Measurements from ENCODE around the gene DCUN1D2. TPM values are rescaled to one million over a fixed set of nuclear protein-coding genes. Genes with fewer than 3 reads are reported as not detected.

DCUN1D2 gene
- total RNA-seq, 6 donors from 2014 or later: 10.1 to 53.4 (median 26.5) TPM

DNA sequence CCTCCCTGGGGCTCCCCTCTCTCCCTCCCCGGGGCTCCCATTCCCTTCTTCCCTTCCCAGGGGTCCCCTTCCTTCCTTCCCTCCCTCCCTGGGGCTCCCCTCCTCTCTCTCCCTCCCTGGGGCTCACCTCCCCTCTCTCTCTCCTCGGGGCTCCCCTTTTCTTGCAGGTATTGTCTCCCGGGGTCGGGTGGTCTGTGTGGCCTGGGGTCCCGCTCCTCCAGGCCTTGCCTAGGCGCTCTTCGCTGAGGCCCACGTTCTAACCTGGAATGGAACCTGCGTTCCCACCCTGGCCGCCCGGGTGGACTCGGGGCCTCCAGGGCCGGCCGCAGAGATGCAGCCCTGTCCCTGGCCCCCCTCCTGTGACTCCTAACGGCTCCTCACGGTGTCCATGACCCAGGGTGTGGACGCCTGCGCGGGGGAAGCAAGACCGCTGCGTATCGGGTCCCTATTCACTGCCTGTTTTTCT, 940 bp upstream of the DCUN1D2 start:
- DNase-seq: peak in 1 of 2 donors; percentile 81
- no peaks in the 10 kb centered on the region for H3K9me3 ChIP-seq
- peaks cover 1 to 17% (median 13%) of the 10 kb centered on the region in 4 donors for H3K36me3 ChIP-seq
- no peaks in the 10 kb centered on the region for H3K27me3 ChIP-seq
- H3K4me3 ChIP-seq: peak overlapping the region; percentile 48 to 97 (median 92)
- 2 to 16% methylated on average over 17 to 21 of the region's 22 CpGs for WGBS, 2 donors
- peak in 1 of 2 donors; percentile 34 for ATAC-seq (ENCODE audit: low FRiP score in 2 of 2)
- H3K4me1 ChIP-seq: peaks cover 37 to 70% (median 43%) of the 10 kb centered on the region in 4 donors
- TF ChIP-seq EP300 (IDR thresholded peaks at IDR 0.05) (no peak), POLR2A (IDR thresholded peaks at IDR 0.05) (no peak), POLR2AphosphoS5 (IDR thresholded peaks at IDR 0.05) (no peak)
- TF ChIP-seq, protein P1, sequence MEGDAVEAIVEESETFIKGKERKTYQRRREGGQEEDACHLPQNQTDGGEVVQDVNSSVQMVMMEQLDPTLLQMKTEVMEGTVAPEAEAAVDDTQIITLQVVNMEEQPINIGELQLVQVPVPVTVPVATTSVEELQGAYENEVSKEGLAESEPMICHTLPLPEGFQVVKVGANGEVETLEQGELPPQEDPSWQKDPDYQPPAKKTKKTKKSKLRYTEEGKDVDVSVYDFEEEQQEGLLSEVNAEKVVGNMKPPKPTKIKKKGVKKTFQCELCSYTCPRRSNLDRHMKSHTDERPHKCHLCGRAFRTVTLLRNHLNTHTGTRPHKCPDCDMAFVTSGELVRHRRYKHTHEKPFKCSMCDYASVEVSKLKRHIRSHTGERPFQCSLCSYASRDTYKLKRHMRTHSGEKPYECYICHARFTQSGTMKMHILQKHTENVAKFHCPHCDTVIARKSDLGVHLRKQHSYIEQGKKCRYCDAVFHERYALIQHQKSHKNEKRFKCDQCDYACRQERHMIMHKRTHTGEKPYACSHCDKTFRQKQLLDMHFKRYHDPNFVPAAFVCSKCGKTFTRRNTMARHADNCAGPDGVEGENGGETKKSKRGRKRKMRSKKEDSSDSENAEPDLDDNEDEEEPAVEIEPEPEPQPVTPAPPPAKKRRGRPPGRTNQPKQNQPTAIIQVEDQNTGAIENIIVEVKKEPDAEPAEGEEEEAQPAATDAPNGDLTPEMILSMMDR (IDR thresholded peaks at IDR 0.05): no peak
- H3K27ac ChIP-seq: peak overlapping the region; percentile 86 to 96 (median 87)

- TF ChIP-seq POLR2AphosphoS5 (IDR thresholded peaks at IDR 0.05): no peak
- TF ChIP-seq, protein P1 (IDR thresholded peaks at IDR 0.05): no peak
- no peak for TF ChIP-seq POLR2A (IDR thresholded peaks at IDR 0.05)
- TF ChIP-seq EP300 (IDR thresholded peaks at IDR 0.05): no peak
- peak in 1 of 2 donors; percentile 35 for DNase-seq
- peak in 1 of 2 donors; percentile 25 for ATAC-seq (ENCODE audit: low FRiP score in 2 of 2)
- Histone ChIP-seq H3K4me1 (peaks cover 33 to 56% (median 39%) of the 10 kb centered on the region in 4 donors), H3K9me3 (no peaks in the 10 kb centered on the region), H3K4me3 (peak overlapping the region; percentile 76 to 97 (median 92)), H3K27me3 (no peaks in the 10 kb centered on the region), H3K27ac (peak overlapping the region; percentile 86 to 96 (median 87)), H3K36me3 (peaks cover 0 to 2% (median under 1%) of the 10 kb centered on the region in 4 donors)
- 9 to 17% methylated on average over 14 to 25 of the region's 54 CpGs for WGBS, 2 donors
Measured at GRCh38 chr13:113489549-113490495, 689 bp downstream of the DCUN1D2 start.

DNA sequence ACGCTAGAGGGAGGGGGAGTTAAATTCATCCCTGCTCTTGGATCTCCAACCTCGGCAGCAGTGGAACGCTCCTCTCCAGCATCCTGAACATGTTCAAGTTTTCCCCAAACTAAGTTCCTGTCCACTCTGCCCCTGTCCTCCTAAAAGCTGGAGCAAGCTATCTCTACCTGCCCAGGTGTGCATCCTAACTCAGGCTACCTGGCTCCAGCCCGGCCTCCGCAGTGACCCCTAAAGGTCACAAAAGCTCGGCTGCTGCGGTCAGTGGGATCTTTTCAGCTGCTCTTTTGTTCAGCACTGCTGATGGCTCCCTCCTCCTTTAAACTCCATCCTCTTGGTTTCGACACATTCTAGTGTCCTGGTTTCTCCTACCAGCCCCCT, 1.4 kb downstream of the DCUN1D2 start:
- WGBS, 2 donors: 46 to 56% methylated on average over 8 of the region's 8 CpGs
- TF ChIP-seq EP300 (IDR thresholded peaks at IDR 0.05) (no peak), POLR2A (IDR thresholded peaks at IDR 0.05) (no peak), POLR2AphosphoS5 (IDR thresholded peaks at IDR 0.05) (no peak)
- TF ChIP-seq, protein P1 (IDR thresholded peaks at IDR 0.05): no peak
- Histone ChIP-seq H3K9me3 (no peaks in the 10 kb centered on the region), H3K4me3 (peak overlapping the region in 3 of 4 donors; percentile 90 to 97 (median 94)), H3K4me1 (peaks cover 32 to 52% (median 39%) of the 10 kb centered on the region in 4 donors), H3K27me3 (no peaks in the 10 kb centered on the region), H3K36me3 (no peaks in the 10 kb centered on the region), H3K27ac (peak overlapping the region in 1 of 4 donors; percentile 86)
- ATAC-seq (ENCODE audit: low FRiP score in 2 of 2) (no peak), DNase-seq (no peak)

GRCh38 chr13:113488283-113488682, 2.2 kb downstream of the DCUN1D2 start:
- H3K27me3 ChIP-seq: no peaks in the 10 kb centered on the region
- H3K4me3 ChIP-seq: no peak overlapping the region
- ATAC-seq (ENCODE audit: low FRiP score in 2 of 2): no peak
- no peaks in the 10 kb centered on the region for H3K9me3 ChIP-seq
- no peak for DNase-seq
- H3K27ac ChIP-seq: no peak overlapping the region
- H3K36me3 ChIP-seq: peaks cover 0 to 4% (median 2%) of the 10 kb centered on the region in 4 donors
- 87 to 90% methylated on average over 3 of the region's 3 CpGs for WGBS, 2 donors
- TF ChIP-seq POLR2AphosphoS5 (IDR thresholded peaks at IDR 0.05) (no peak), POLR2A (IDR thresholded peaks at IDR 0.05) (no peak), EP300 (IDR thresholded peaks at IDR 0.05) (no peak)
- TF ChIP-seq, protein P1 (IDR thresholded peaks at IDR 0.05): no peak
- peaks cover 28 to 44% (median 33%) of the 10 kb centered on the region in 4 donors for H3K4me1 ChIP-seq

Data from upper lobe of left lung (tissue), 6 donors.